NCI-H1105 (cell line): ENCODE measurements around the gene CLDN34.

ENCODE experiments used
- DNase-seq: peaks from one replicate; lab custom pipeline; 2025; lab: John Stamatoyannopoulos, UW

Gene CLDN34

DNA sequence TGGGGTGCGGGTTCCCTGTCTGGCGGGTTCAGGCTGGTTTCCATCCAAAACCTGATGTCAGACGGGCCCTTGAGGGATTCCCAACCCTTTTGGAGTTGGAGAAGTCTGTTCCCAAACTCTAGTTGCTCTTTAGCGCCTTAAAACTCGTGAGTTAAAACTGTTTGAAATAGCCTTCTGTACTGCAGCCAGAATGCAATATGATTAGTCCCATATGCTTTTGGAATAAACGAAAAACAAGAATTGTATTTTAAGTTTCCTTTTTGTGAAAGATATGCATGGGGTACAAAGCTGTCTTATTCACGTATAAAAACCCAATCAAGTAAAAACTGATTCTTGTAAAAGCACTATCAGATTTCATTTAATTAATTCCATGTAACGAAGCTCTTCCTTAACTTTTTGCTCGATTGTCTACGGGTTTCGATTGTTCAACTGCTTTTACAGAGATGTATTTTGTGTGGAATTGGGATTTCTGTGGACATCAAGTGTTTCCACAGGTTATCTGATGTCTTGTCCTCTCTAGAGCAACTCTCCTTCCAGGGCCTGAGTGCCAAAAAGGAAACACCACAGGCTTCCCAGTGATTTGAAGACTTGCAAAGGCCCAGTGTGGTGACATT lies 49.5 kb downstream of the CLDN34 start:
- DNase-seq, result no peak

DNA sequence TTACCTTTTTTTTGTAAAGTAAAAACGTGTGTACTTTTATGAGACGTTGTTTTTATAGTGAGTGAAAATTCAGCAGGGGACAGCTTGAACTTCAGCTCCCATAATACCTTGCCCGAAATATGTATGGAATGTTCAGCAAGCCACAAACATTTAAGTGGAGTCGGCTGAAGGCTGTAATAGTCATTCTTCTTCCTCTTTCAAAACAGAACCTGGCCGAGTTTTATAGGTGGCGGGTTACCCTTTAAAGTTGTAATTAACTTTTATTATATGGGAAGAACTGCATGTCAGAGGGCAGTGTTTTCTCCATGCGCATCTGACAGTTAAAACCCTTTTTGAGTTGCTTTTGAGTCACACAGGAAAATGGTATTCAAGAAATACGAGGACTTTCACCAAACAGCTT lies 50.7 kb downstream of the CLDN34 start:
- DNase-seq, result no peak
